HCT116 (cell line): ENCODE results near the gene MTPN. TPM values are rescaled to one million over a fixed set of nuclear protein-coding genes. Genes with fewer than 3 reads are reported as not detected.

Experiments used
- ATAC-seq: fragments of 200-7000 bp; cut with Tn5 transposase; 2 replicates; pipeline ENCODE4 v1.9.1; 2020; ENCODE audit warnings: mild to moderate bottlenecking, moderate library complexity
- BruUV-seq: library from RNA; stranded (reverse); fragments of 400-500 nt; replicated peaks from 2 replicates; lab custom pipeline; 2021; lab: Mats Ljungman, UMichigan
- CTCF ChIA-PET: fragments of 300-600 bp; sonication (Branson Sonifier 250); formaldehyde crosslinking; loops from one replicate; lab custom pipeline; 2021; ENCODE audit warnings: antibody characterized with exemption; lab: Charles Lee
- POLR2A ChIA-PET: fragments of 300-600, 350-600 bp; sonication (Branson Sonifier 250); formaldehyde crosslinking; loops from one replicate; lab custom pipeline; 2021; ENCODE audit warnings: antibody characterized with exemption; lab: Charles Lee
- RAD21 ChIA-PET, 2 experiments: fragments of 300-600 bp; sonication (Branson Sonifier 250); formaldehyde crosslinking; loops; one replicate each; lab custom pipeline; 2023; ENCODE audit warnings: low total read pairs in 2 of 2; ENCODE audit not compliant: uncharacterized antibody in 2 of 2, unreplicated experiment in 2 of 2, low non-redundant PET in 1 of 2; lab: Charles Lee
- DNase-seq: peaks from one replicate; pipeline ENCODE4 v3.0.0-alpha.2; 2010; ENCODE audit warnings: low read depth, low spot score
- H2AFZ ChIP-seq: fragments of 200-600 bp; shearing (Covaris generic), sonication (generic); 2 replicates; pipeline ENCODE4 v1.6.1; 2017; ENCODE audit warnings: low read depth, mixed run types, mixed read lengths, antibody characterized with exemption, low read length; ENCODE audit not compliant: poor library complexity, severe bottlenecking
- H3K27ac ChIP-seq: 2 replicates; pipeline ENCODE4 v1.5.1; 2012; ENCODE audit warnings: low read depth, low read length
- H3K27me3 ChIP-seq: fragments of 200-600 bp; sonication (generic); 2 replicates; pipeline ENCODE4 v1.6.1; 2016; ENCODE audit warnings: mixed run types, low read length, mixed read lengths; ENCODE audit not compliant: insufficient read depth
- H3K36me3 ChIP-seq, 2 experiments: fragments of 200-500 bp in 1 of 2; fragments of 200-600 bp in 1 of 2; sonication (Bioruptor generic) in 1 of 2; sonication (generic) in 1 of 2; 2 replicates each; pipeline versions ENCODE4 v1.5.1 to v1.6.1; 2014 to 2016; ENCODE audit warnings: low read length in 2 of 2, inconsistent platforms in 1 of 2, mixed read lengths in 1 of 2, mixed run types in 1 of 2; ENCODE audit not compliant: insufficient read depth in 2 of 2, control insufficient read depth in 1 of 2
- H3K4me1 ChIP-seq, 2 experiments: fragments of 200-600 bp in 1 of 2; sonication (generic) in 1 of 2; 2 replicates each; pipeline versions ENCODE4 v1.5.1 to v1.6.1; 2012 to 2017; ENCODE audit warnings: low read length in 2 of 2, inconsistent platforms in 1 of 2, mild to moderate bottlenecking in 1 of 2, mixed read lengths in 1 of 2, mixed run types in 1 of 2, moderate library complexity in 1 of 2; ENCODE audit not compliant: insufficient read depth in 2 of 2, control insufficient read depth in 1 of 2
- H3K4me2 ChIP-seq: fragments of 200-600 bp; sonication (generic); 2 replicates; pipeline ENCODE4 v1.6.1; 2017; ENCODE audit warnings: mixed run types, low read length, mixed read lengths
- H3K4me3 ChIP-seq, 2 experiments: fragments of 200-600 bp in 1 of 2; sonication (generic) in 1 of 2; replicated peaks in 1 of 2; 2 replicates each; pipeline ENCODE4 v1.5.1; 2011 to 2016; ENCODE audit warnings: low read length in 2 of 2, control low read depth in 1 of 2, low read depth in 1 of 2, mild to moderate bottlenecking in 1 of 2, mixed read lengths in 1 of 2, mixed run types in 1 of 2
- H3K79me2 ChIP-seq: fragments of 200-600 bp; sonication (generic); 2 replicates; pipeline ENCODE4 v1.6.1; 2017; ENCODE audit warnings: mild to moderate bottlenecking, mixed run types, low read length, moderate library complexity, mixed read lengths; ENCODE audit not compliant: insufficient read depth
- H3K9ac ChIP-seq: fragments of 200-600 bp; sonication (generic); 2 replicates; pipeline ENCODE4 v1.6.1; 2016; ENCODE audit warnings: low read length, mixed read lengths
- H3K9me2 ChIP-seq: fragments of 200-600 bp; sonication (generic), shearing (Covaris generic); 2 replicates; pipeline ENCODE4 v1.6.1; 2017; ENCODE audit warnings: mixed run types, mild to moderate bottlenecking, moderate library complexity; ENCODE audit not compliant: insufficient read depth
- H3K9me3 ChIP-seq, 2 experiments: fragments of 200-500 bp in 1 of 2; fragments of 200-600 bp in 1 of 2; sonication (Bioruptor generic) in 1 of 2; sonication (generic) in 1 of 2; 2 replicates each; pipeline ENCODE4 v1.6.1; 2014 to 2017; ENCODE audit warnings: low read length in 2 of 2, mixed read lengths in 2 of 2, inconsistent platforms in 1 of 2, low read depth in 1 of 2, mild to moderate bottlenecking in 1 of 2, mixed run types in 1 of 2, moderate library complexity in 1 of 2; ENCODE audit not compliant: control insufficient read depth in 1 of 2, insufficient read depth in 1 of 2
- H4K20me1 ChIP-seq: fragments of 200-600 bp; sonication (generic), shearing (Covaris generic); 2 replicates; pipeline ENCODE4 v1.6.1; 2017; ENCODE audit warnings: mixed run types, mild to moderate bottlenecking, moderate library complexity; ENCODE audit not compliant: insufficient read depth
- CEBPB ChIP-seq: IDR thresholded peaks from 2 replicates; pipeline ENCODE4 v1.6.1; 2012; ENCODE audit warnings: low read depth
- CTCF ChIP-seq, 3 experiments: fragments of 200-600 bp in 1 of 3; sonication (generic) in 1 of 3; IDR thresholded peaks in 2 of 3; conservative IDR thresholded peaks in 1 of 3; 2 replicates each; pipeline ENCODE4 v1.5.1; 2012 to 2017; ENCODE audit warnings: low read depth in 2 of 3, low read length in 2 of 3, antibody characterized with exemption in 1 of 3, borderline replicate concordance in 1 of 3, control low read depth in 1 of 3, mild to moderate bottlenecking in 1 of 3, mixed read lengths in 1 of 3, mixed run types in 1 of 3, moderate library complexity in 1 of 3; ENCODE audit not compliant: insufficient read depth in 1 of 3
- EZH2 ChIP-seq: fragments of 200-600 bp; sonication (generic); IDR thresholded peaks from 2 replicates; pipeline ENCODE4 v1.6.1; 2017; ENCODE audit warnings: antibody characterized with exemption, mixed run types
- MAX ChIP-seq: IDR thresholded peaks from 2 replicates; pipeline ENCODE4 v1.6.1; 2012
- POLR2AphosphoS5 ChIP-seq: IDR thresholded peaks from 2 replicates; pipeline ENCODE4 v1.6.1; 2011; ENCODE audit warnings: mild to moderate bottlenecking, low read depth, low read length, moderate library complexity
- REST ChIP-seq: IDR thresholded peaks from 2 replicates; pipeline ENCODE4 v1.6.1; 2012; ENCODE audit warnings: low read depth
- SIN3A ChIP-seq: IDR thresholded peaks from 2 replicates; pipeline ENCODE4 v1.6.1; 2012; ENCODE audit warnings: low read depth
- ZFX ChIP-seq: fragments of 450-650 bp; IDR thresholded peaks from 2 replicates; pipeline ENCODE4 v1.6.1; 2017
- ZNF274 ChIP-seq: fragments of 200-500 bp; sonication (Bioruptor generic); IDR thresholded peaks from 2 replicates; pipeline ENCODE4 v1.6.1; 2014; ENCODE audit warnings: mild to moderate bottlenecking, low read depth, low read length, inconsistent platforms
- intact Hi-C: fragments of 100-400 bp; cut with micrococcal nuclease; formaldehyde crosslinking; loops from 2 replicates; pipeline ENCODE4 v1.10.0; 2022
- total RNA-seq: library from RNA; stranded (reverse); gene quantifications from one replicate; pipeline ENCODE4 v1.2.1, GENCODE V29; 2021; ENCODE audit not compliant: unreplicated experiment

Gene MTPN
- total RNA-seq, 1 experiment from 2014 or later: 152 TPM

GRCh38 chr7:135939261-135939812, 37.8 kb downstream of the MTPN start:
- intact Hi-C loops: no loop called here
- Histone ChIP-seq H3K4me1 (no peaks in the 10 kb centered on the region), H3K79me2 (peaks cover 72% of the 10 kb centered on the region), H3K9me2 (no peaks in the 10 kb centered on the region), H3K9me3 (no peaks in the 10 kb centered on the region), H3K9ac (no peak overlapping the region), H2AFZ (no peak overlapping the region), H3K27me3 (no peaks in the 10 kb centered on the region), H3K27ac (no peak overlapping the region), H3K36me3 (no peaks in the 10 kb centered on the region), H3K4me3 (no peak overlapping the region), H4K20me1 (peaks cover 17% of the 10 kb centered on the region; the same call in 1 of the 2 replicates), H3K4me2 (no peak overlapping the region)
- RAD21 ChIA-PET: no interaction called here
- CTCF ChIA-PET: no interaction called here
- POLR2A ChIA-PET: no interaction called here
- DNase-seq (no peak), ATAC-seq (no peak)
- no peak for TF ChIP-seq EZH2
- no peak for TF ChIP-seq ZFX
- TF ChIP-seq REST: no peak
- no peak for TF ChIP-seq ZNF274
- TF ChIP-seq CEBPB: no peak
- TF ChIP-seq POLR2AphosphoS5: no peak
- no peak for TF ChIP-seq CTCF (IDR thresholded peaks at IDR 0.05 in 2 of 3, conservative IDR thresholded peaks at IDR 0.05 in 1 of 3; ENCODE audit: borderline replicate concordance in 1 of 3, insufficient read depth in 1 of 3, low read depth in 2 of 3, low read length in 2 of 3)
- TF ChIP-seq MAX: no peak
- no peak for TF ChIP-seq SIN3A
- TF ChIP-seq, all 23 proteins: peak for 0
- no TSS peak for BruUV-seq
